GM19452 (cell line): ENCODE measurements around the gene METAP1.
"Not testable (repeated sequence)": the region's sequence is repeated elsewhere in the genome, so short reads cannot be mapped to it uniquely, and the experiment has no call there.

ENCODE experiments used
- ATAC-seq: cut with Tn5 transposase; IDR thresholded peaks from one replicate; pipeline ENCODE4 v1.9.1; 2021; ENCODE audit not compliant: unreplicated experiment

The METAP1 gene

GRCh38 chr4:99054428-99054994 lies 59.0 kb downstream of the METAP1 start:
- peak; percentile 65 for ATAC-seq

GRCh38 chr4:99058228-99058627 lies 62.7 kb downstream of the METAP1 start:
- ATAC-seq, result no peak

GRCh38 chr4:99059550-99059949 lies 64.0 kb downstream of the METAP1 start:
- ATAC-seq, result no peak

DNA sequence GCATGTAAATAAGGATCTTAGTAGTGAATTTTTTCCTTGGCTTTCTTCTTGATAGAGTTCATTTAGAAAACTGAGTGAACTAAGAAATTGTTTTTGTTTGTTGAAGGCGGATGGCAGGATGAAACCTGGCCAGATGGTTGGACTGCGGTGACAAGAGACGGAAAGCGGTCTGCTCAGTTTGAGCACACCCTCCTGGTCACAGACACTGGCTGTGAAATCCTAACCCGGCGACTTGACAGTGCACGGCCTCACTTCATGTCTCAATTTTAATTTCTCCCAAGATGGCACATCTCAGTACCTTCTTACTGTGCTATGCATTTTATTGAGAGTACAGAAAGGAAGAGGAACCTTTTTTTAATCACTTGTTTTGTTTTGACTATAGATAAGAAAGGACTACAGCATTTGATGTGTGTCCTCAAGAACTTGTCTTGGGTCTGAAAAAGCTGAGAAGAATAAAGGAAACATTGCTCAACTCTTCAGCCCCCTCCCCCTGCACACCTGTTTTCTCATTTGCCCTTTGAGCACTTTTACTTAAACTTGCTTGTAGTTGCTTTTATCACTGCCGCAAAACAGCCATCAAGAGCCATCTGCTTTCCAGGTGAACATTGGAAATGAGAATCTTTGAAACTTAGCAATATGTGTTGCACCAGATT lies 65.7 kb downstream of the METAP1 start:
- no peak for ATAC-seq

- no peak for ATAC-seq
These were observed 66.6 kb downstream of the METAP1 start for GRCh38 chr4:99062120-99062519.

- not testable (repeated sequence) for ATAC-seq
These were observed 70.0 kb downstream of the METAP1 start for GRCh38 chr4:99065521-99065920.

DNA sequence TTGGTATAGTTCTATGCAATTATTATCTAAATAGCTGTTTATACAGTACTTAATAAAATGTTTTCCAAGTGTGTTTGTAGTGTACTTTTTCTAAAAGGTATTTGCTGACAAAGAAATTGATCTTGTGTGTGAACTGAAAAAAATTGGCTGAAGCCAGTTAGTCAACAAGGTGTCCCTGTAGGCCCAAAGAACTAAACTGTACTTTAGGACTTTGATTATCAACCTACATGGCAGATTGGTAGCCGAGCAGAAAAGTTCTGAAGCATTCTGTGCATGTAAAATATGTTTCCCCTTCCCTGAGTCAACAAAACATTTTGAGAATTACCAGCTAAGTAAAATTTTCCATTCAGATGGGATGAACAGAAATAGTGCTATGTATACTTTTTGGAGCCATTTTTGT lies 72.1 kb downstream of the METAP1 start:
- no peak for ATAC-seq

- no peak for ATAC-seq
These were observed 75.6 kb downstream of the METAP1 start for GRCh38 chr4:99071159-99071558.

DNA sequence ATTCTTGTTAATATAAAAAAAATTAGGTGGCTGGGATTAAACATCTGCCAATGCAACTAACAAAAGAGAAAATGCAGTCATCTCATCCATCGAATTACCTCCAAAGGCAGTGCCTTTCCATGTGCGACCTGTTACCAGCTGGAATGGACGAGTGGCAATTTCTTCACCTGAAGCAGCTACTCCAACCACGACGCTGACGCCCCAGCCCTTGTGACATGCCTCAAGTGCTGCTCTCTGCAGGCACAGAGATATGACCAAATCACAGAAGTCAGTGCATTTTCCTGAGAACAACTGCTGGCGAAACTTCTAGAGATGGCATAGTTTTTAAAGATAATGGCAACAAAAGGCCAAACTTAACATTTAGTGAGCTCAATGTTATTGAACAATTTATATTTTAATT lies 79.3 kb downstream of the METAP1 start:
- no peak for ATAC-seq

DNA sequence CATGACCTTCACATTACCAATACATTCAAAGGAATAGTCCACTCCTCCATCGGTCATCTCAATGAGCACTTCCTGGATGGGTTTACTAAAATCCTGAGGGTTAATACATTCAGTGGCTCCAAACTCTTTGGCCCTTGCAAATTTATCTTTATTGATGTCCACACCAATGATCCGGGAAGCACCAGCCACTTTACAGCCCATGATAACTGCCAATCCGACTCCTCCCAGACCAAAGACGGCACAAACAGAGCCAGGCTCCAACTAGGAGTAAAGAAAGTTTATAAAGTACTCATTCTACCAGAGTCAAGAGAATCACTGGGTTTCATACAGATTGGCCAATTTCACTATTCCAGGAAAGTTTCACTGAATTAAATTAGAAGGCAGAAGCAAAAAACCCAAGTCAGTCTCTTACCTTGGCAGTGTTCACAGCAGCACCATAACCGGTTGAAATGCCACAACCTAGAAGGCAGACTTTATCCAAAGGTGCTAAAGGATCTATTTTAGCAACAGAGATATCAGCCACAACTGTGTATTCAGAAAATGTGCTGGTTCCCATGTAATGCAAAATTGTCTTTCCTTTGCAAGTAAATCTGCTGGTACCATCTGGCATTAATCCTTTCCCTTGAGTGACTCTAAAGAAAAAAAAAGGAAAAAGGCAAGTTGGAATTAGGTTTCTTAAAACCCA lies 80.9 kb downstream of the METAP1 start:
- ATAC-seq, result no peak

- no peak for ATAC-seq
These were observed 81.7 kb downstream of the METAP1 start for GRCh38 chr4:99077177-99077576.

DNA sequence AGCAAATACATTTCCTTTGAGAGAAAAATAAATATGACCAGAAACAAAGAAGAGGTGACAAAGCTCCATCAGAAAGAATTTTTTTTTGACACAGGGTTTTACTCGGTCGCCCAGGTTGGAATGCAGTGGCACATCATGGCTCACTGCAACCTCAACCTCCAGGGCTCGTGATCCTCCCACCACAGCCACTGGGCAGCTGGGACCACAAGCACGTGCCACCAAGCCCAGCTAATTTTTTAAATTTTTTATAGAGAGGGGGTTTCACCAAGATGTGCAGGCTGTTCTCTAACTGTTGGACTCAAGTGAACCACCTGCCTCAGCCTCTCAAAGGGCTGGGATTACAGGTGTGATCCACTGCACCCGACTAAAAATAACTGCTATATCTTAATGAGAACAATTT lies 82.8 kb downstream of the METAP1 start:
- no peak for ATAC-seq

DNA sequence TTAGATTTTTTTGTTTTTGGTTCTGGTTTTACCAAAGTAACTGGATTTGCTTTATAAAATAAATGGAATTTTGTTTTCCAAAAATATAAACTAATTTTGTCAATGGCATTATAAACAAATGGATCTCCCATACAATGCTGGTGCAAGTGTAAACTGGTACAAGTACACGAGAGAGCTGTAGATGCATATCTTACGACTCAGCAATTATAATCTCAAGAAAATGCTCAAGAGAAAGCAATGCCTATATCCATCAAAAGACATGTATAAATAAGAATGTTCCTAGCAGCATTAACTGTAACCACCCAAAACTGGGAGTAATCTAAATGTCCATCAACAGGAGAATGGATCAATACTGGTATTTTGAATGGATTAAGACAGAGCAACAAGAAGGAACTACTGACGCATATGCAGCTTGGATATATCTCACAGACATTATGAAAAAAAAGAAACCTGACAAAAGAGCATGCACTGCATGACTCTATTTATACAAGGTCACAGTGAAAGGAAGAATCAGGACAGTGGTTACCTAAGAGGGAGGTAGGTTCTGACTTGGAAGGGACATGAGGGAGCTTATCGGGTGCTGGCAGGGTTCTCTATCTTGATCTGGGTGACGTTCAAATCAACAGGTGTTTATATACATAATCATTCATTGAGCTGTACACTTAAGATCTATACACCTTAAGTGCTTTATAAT lies 83.6 kb downstream of the METAP1 start:
- no peak for ATAC-seq

DNA sequence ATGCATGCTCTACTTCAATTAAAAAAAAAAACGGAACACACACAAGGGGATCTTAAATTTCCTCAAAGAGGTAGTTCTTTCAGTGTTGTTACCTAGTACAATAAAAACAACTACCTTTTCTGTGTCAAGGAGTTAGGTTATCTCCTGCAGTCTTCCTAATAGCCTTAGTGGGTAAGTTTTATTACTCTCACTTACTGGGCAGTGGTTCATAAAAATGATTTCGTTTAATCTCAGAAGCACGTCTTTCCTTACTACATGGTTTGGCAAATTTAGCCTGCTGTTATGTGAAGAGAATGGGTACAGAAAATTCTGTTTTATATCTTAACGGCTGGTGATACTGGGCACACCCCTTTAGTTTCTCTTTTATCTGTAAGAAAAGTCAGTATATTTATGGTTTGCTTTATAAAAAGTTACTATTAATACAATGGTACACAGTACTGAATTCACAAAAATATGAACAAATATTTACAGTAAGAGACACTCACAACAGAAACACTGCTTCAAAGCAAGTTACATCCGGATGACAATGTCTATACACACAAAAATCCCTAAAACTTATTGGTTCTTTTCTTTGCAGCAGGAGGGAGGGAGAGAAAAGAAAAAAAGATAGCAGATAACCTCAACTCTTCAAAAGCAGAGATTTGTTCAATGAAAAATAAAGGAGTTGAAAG lies 84.2 kb downstream of the METAP1 start:
- ATAC-seq, result no peak

GRCh38 chr4:99080869-99081268 lies 85.3 kb downstream of the METAP1 start:
- not testable (repeated sequence) for ATAC-seq

- ATAC-seq, result no peak
These were observed 86.7 kb downstream of the METAP1 start for GRCh38 chr4:99082192-99082591.

DNA sequence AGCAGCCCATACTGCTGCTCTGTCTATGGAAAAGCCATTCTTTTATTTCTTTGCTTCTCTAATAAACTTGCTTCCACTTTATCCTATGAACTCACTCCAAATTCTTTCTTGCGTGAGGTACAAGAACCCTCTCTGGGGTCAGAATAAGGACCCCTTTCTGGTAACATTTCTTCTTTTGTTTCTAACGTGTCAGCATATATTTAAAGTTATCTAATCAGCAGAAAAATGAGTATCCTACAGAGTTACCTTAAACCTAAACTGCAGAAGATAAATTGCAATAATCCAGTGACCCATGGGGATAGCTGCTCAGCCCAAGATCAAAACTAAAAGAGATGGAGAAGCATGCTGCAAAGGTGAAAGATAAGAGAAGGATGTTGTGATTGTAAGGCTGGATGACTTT lies 89.1 kb downstream of the METAP1 start:
- no peak for ATAC-seq

DNA sequence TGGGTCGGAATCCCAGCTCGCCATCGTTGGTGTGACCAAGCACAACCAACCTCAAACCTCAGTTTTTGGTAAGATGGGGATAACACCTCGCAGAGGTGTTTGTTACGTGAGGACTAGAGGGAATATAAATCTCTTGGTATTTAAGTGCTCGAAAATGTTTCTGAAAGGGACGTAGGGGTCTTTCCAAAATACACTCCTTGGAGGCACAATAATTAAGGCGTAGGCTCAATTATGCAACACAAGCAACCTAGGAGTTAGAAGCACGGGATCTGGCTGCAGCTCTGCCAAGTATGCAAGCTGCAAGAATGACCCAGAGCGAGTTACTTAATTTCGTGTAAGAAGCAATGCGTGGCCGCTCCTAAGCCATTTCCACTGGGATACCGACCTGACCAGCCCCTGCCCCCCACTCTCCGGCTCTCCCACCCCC lies 92.5 kb downstream of the METAP1 start:
- ATAC-seq, result peak; percentile 34

DNA sequence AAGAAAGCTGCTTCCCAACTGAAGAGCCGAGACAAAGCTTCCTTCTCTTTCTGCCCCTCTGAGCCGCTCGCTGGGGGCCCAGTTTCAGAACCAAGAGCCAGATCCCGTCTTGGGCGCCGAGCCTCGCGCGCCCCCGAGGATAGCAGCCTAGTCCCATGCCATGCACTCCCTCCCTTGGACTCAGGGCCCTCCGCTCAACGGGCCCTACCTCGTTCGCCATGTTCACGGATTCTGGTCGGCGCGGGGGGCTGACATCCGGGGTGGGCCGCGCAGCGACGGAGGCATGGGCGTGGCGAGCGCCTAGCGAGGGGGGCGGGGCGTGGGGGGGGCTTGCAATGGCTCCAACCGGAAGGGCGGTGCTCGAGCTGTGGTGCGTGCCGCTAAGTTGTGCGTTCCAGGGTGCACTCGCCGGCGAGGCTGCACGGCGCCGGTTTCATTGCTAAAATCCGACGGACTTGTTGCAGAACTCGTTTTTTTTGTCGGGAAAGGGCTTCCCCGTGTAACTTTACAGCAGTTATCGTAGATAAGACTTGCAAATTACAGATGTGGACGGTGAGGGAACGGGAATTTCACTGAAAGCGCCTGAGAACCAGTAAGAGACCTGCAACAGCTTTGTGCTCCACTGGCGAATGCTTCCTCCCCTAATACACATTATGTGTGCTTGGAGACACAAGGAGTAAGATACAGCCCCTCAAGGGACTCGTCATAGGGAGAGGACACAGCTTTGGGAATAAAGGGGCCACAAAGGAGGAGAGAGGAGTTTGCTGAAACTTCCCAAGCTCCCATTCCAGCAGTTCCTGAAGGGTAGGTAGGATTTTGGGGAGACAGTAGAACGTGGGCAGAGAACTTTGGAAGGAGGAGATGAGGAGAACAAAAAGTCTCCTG lies 93.2 kb downstream of the METAP1 start, which contains the start of gene ADH5:
Gene ADH5 (minus strand): TSS at position 308 of the 885 bp plus-strand sequence. CDS start 88 bp downstream, at position 220.
- peak; percentile 88 for ATAC-seq
